Keratinocyte (primary cell): ENCODE measurements around the gene SLC35E3.

Experiments
- EZH2 ChIP-seq: IDR thresholded peaks from one replicate; pipeline ENCODE4 v1.6.1; 2012; ENCODE audit warnings: inconsistent platforms, mild to moderate bottlenecking, low read length, moderate library complexity
- TF ChIP-seq, protein P1 (sequence below), 3 experiments: IDR thresholded peaks in 1 of 3; conservative IDR thresholded peaks in 1 of 3; optimal IDR thresholded peaks in 1 of 3; 2 replicates in 2 of 3; 3 replicates in 1 of 3; pipeline versions ENCODE3 to v1.5.1; 2011; ENCODE audit warnings: low read length in 3 of 3, mild to moderate bottlenecking in 3 of 3, moderate library complexity in 2 of 3, control low read depth in 1 of 3, inconsistent platforms in 1 of 3; ENCODE audit not compliant: insufficient read depth in 2 of 3; ENCODE audit errors: extremely low read depth in 1 of 3

DNA sequence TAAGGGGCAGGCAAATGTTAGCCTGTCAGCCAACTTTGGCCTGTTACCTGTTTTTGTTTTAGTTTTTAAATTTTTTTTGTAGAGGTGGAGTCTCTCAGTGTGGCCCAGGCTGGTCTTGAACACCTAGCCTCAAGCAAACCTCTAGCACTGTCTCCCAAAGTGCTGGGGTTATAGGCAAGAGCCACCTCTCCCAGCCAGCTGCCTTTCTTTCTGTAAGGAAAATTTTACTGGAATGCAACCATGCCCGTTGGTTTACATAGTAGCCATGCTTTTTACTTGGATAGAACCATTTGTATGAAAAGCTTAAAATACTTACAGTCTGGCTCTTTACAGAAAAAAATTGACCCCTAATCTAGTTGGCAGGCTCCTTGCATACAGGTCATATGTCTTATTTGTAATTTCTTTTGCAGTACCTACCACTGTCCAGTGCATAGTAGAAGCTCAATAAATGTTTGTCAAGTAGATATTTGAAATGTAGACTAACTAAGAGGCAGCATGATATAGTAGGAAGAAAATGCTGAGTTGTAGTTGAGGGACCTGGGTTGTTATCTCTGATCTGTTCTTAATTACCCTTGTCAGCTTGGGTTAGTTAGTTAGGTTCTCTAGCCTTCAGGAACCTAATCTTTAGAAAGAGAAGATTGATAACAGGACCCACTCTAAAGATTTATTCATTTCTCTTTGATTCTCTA is 66.7 kb downstream of the SLC35E3 start:
- TF ChIP-seq, protein P1, sequence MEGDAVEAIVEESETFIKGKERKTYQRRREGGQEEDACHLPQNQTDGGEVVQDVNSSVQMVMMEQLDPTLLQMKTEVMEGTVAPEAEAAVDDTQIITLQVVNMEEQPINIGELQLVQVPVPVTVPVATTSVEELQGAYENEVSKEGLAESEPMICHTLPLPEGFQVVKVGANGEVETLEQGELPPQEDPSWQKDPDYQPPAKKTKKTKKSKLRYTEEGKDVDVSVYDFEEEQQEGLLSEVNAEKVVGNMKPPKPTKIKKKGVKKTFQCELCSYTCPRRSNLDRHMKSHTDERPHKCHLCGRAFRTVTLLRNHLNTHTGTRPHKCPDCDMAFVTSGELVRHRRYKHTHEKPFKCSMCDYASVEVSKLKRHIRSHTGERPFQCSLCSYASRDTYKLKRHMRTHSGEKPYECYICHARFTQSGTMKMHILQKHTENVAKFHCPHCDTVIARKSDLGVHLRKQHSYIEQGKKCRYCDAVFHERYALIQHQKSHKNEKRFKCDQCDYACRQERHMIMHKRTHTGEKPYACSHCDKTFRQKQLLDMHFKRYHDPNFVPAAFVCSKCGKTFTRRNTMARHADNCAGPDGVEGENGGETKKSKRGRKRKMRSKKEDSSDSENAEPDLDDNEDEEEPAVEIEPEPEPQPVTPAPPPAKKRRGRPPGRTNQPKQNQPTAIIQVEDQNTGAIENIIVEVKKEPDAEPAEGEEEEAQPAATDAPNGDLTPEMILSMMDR (optimal IDR thresholded peaks at IDR 0.05 in 1 of 3, IDR thresholded peaks at IDR 0.05 in 1 of 3, conservative IDR thresholded peaks at IDR 0.05 in 1 of 3; ENCODE audit: extremely low read depth in 1 of 3, insufficient read depth in 2 of 3, low read length in 3 of 3) = no peak
- no peak for TF ChIP-seq EZH2
